Caco-2 (cell line): ENCODE results near the gene LEPROT. TPM values are rescaled to one million over a fixed set of nuclear protein-coding genes. Genes with fewer than 3 reads are reported as not detected.

ENCODE experiments used
- BruUV-seq: library from RNA; stranded (reverse); fragments of 400-500 nt; replicated peaks from 2 replicates; lab custom pipeline; 2021; lab: Mats Ljungman, UMichigan
- CTCF ChIA-PET: fragments of 300-600 bp; sonication (Branson Sonifier 250); formaldehyde crosslinking; loops from one replicate; lab custom pipeline; 2022; ENCODE audit warnings: antibody characterized with exemption; lab: Charles Lee
- POLR2A ChIA-PET: fragments of 300-600 bp; sonication (Branson Sonifier 250); formaldehyde crosslinking; loops from one replicate; lab custom pipeline; 2022; ENCODE audit warnings: antibody characterized with exemption; lab: Charles Lee
- DNase-seq, 2 experiments: peaks; one replicate each; pipeline versions ENCODE4 v3.0.0 to v3.0.0-alpha.2; 2020 to 2022
- H3K27me3 ChIP-seq: replicated peaks from 2 replicates; pipeline ENCODE4 v1.6.0; 2011; ENCODE audit warnings: low read length; ENCODE audit not compliant: control insufficient read depth, insufficient read depth
- H3K36me3 ChIP-seq: 2 replicates; pipeline ENCODE4 v1.5.1; 2011; ENCODE audit warnings: low read length; ENCODE audit not compliant: control insufficient read depth, insufficient read depth
- H3K4me1 ChIP-seq: fragments of 250-450 bp; sonication (Bioruptor Pico); 2 replicates; pipeline ENCODE4 v1.5.1; 2020; ENCODE audit warnings: mild to moderate bottlenecking
- H3K4me3 ChIP-seq: 2 replicates; pipeline ENCODE4 v1.5.1; 2011; ENCODE audit warnings: low read depth, mild to moderate bottlenecking, control low read depth, low read length
- H3K9me3 ChIP-seq: fragments of 250-450 bp; sonication (Bioruptor Pico); 2 replicates; pipeline ENCODE4 v1.5.1; 2020; ENCODE audit warnings: mild to moderate bottlenecking, moderate library complexity
- H3K27ac Mint-ChIP-seq: one replicate; pipeline ENCODE4 v1.8.0; 2022; ENCODE audit warnings: mixed read lengths; ENCODE audit not compliant: unreplicated experiment
- H3K27me3 Mint-ChIP-seq: one replicate; pipeline ENCODE4 v1.8.0; 2022; ENCODE audit warnings: mixed read lengths; ENCODE audit not compliant: insufficient read depth, unreplicated experiment
- H3K36me3 Mint-ChIP-seq: one replicate; pipeline ENCODE4 v1.8.0; 2022; ENCODE audit warnings: mild to moderate bottlenecking, mixed read lengths; ENCODE audit not compliant: insufficient read depth, unreplicated experiment
- H3K4me1 Mint-ChIP-seq: one replicate; pipeline ENCODE4 v1.8.0; 2022; ENCODE audit warnings: low read depth, mixed read lengths; ENCODE audit not compliant: unreplicated experiment
- H3K4me3 Mint-ChIP-seq: one replicate; pipeline ENCODE4 v1.8.0; 2022; ENCODE audit warnings: mild to moderate bottlenecking, moderate library complexity, mixed read lengths; ENCODE audit not compliant: unreplicated experiment
- H3K9me3 Mint-ChIP-seq: one replicate; pipeline ENCODE4 v1.8.0; 2022; ENCODE audit warnings: mixed read lengths; ENCODE audit not compliant: unreplicated experiment
- intact Hi-C: fragments of 100-400 bp; cut with micrococcal nuclease; formaldehyde crosslinking; loops from one replicate; pipeline ENCODE4 v1.10.0; 2022; ENCODE audit not compliant: unreplicated experiment
- total RNA-seq: library from RNA; stranded (reverse); gene quantifications from 2 replicates; pipeline ENCODE4 v1.2.3, GENCODE V29; 2022
- TF ChIP-seq, protein P1 (sequence below), 2 experiments: fragments of 200-600 bp in 1 of 2; IDR thresholded peaks; 1 replicate in 1 of 2; 2 replicates in 1 of 2; pipeline versions ENCODE4 v1.5.1 to v1.8.0; 2011 to 2022; ENCODE audit warnings: antibody characterized with exemption in 1 of 2, control low read depth in 1 of 2, inconsistent platforms in 1 of 2, low read depth in 1 of 2, low read length in 1 of 2, mild to moderate bottlenecking in 1 of 2, moderate library complexity in 1 of 2; ENCODE audit not compliant: insufficient read depth in 1 of 2, severe bottlenecking in 1 of 2, unreplicated experiment in 1 of 2

Gene LEPROT
- total RNA-seq, 1 experiment from 2014 or later: 37.6 TPM

DNA sequence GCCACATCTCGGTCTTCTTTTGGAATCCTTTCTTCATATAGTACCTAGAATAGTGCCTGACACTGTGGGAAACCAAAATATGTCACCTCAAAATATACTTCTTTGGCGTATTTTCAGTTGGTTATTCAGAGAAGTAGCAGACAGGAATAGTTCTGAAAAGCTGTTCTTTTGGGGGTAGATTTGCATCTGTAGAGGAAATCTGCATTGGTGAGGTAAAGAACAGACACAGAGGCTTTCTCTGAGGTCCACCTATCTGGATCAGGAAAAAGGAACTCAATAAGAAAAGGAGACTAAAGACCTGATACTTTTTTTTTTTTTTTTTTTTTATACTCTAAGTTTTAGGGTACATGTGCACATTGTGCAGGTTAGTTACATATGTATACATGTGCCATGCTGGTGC is 23.2 kb downstream of the LEPROT start:
- Mint-ChIP-seq H3K27ac (no peak overlapping the region), H3K4me3 (no peak overlapping the region), H3K9me3 (no peaks in the 10 kb centered on the region), H3K4me1 (peaks cover 8% of the 10 kb centered on the region), H3K27me3 (no peaks in the 10 kb centered on the region), H3K36me3 (no peaks in the 10 kb centered on the region)
- TF ChIP-seq, protein P1, sequence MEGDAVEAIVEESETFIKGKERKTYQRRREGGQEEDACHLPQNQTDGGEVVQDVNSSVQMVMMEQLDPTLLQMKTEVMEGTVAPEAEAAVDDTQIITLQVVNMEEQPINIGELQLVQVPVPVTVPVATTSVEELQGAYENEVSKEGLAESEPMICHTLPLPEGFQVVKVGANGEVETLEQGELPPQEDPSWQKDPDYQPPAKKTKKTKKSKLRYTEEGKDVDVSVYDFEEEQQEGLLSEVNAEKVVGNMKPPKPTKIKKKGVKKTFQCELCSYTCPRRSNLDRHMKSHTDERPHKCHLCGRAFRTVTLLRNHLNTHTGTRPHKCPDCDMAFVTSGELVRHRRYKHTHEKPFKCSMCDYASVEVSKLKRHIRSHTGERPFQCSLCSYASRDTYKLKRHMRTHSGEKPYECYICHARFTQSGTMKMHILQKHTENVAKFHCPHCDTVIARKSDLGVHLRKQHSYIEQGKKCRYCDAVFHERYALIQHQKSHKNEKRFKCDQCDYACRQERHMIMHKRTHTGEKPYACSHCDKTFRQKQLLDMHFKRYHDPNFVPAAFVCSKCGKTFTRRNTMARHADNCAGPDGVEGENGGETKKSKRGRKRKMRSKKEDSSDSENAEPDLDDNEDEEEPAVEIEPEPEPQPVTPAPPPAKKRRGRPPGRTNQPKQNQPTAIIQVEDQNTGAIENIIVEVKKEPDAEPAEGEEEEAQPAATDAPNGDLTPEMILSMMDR (IDR thresholded peaks at IDR 0.05; ENCODE audit: insufficient read depth in 1 of 2, low read depth in 1 of 2, low read length in 1 of 2, severe bottlenecking in 1 of 2, unreplicated experiment in 1 of 2): no peak
- ChIA-PET POLR2A (no interaction called here), CTCF (no interaction called here)
- H3K36me3 ChIP-seq: no peaks in the 10 kb centered on the region
- no peaks in the 10 kb centered on the region for H3K4me1 ChIP-seq
- H3K27me3 ChIP-seq: no peaks in the 10 kb centered on the region
- BruUV-seq: no TSS peak
- H3K9me3 ChIP-seq: no peaks in the 10 kb centered on the region
- no peak for DNase-seq
- H3K4me3 ChIP-seq: no peak overlapping the region
- intact Hi-C loops: no loop called here

DNA sequence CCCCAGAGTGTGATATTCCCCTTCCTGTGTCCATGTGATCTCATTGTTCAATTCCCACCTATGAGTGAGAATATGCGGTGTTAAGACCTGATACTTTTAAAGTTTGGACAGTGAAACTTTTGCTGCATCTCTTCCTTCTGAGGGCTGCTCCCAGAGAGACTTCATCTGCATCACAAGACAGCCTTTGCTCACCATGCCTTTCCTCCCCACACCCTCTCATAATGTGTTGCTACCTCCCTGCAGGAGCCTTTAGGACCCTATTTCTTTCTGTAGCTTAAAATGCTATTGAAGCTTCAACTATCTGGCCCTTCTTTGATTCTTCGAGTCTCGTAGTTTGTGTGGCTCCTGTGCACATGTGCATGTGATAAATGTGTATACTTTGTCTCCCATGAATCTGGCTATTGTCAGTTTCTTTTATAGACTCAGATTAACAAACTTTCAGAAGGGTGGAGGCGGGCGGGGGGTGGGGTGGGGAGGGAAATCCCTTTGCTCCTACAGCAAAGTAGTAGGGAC is 23.7 kb downstream of the LEPROT start:
- no peak overlapping the region for H3K4me3 Mint-ChIP-seq

GRCh38 chr1:65445837-65446236 is 25.4 kb downstream of the LEPROT start:
- TF ChIP-seq, protein P1 (IDR thresholded peaks at IDR 0.05; ENCODE audit: insufficient read depth in 1 of 2, low read depth in 1 of 2, low read length in 1 of 2, severe bottlenecking in 1 of 2, unreplicated experiment in 1 of 2): no peak
- ChIA-PET POLR2A (no interaction called here), CTCF (no interaction called here)
- Histone ChIP-seq H3K4me1 (no peaks in the 10 kb centered on the region), H3K27me3 (no peaks in the 10 kb centered on the region), H3K4me3 (no peak overlapping the region), H3K9me3 (no peaks in the 10 kb centered on the region), H3K36me3 (no peaks in the 10 kb centered on the region)
- H3K9me3 Mint-ChIP-seq: no peaks in the 10 kb centered on the region
- H3K4me1 Mint-ChIP-seq: no peaks in the 10 kb centered on the region
- H3K27ac Mint-ChIP-seq: no peak overlapping the region
- intact Hi-C loops: no loop called here
- BruUV-seq: no TSS peak
- no peak for DNase-seq
- no peak overlapping the region for H3K4me3 Mint-ChIP-seq
- no peaks in the 10 kb centered on the region for H3K27me3 Mint-ChIP-seq
- H3K36me3 Mint-ChIP-seq: no peaks in the 10 kb centered on the region

More for the DNA sequence above, 23.7 kb downstream of the LEPROT start:
- BruUV-seq: no TSS peak
- intact Hi-C loops: no loop called here
- H3K36me3 ChIP-seq: no peaks in the 10 kb centered on the region
- H3K27ac Mint-ChIP-seq: no peak overlapping the region
- H3K27me3 Mint-ChIP-seq: no peaks in the 10 kb centered on the region
- no peaks in the 10 kb centered on the region for H3K36me3 Mint-ChIP-seq
- no peak for DNase-seq
- no peaks in the 10 kb centered on the region for H3K9me3 ChIP-seq
- H3K4me3 ChIP-seq: no peak overlapping the region
- no peaks in the 10 kb centered on the region for H3K4me1 ChIP-seq
- H3K9me3 Mint-ChIP-seq: no peaks in the 10 kb centered on the region
- peaks cover 8% of the 10 kb centered on the region for H3K4me1 Mint-ChIP-seq
- TF ChIP-seq, protein P1 (IDR thresholded peaks at IDR 0.05; ENCODE audit: insufficient read depth in 1 of 2, low read depth in 1 of 2, low read length in 1 of 2, severe bottlenecking in 1 of 2, unreplicated experiment in 1 of 2): no peak
- CTCF ChIA-PET: no interaction called here
- POLR2A ChIA-PET: no interaction called here
- H3K27me3 ChIP-seq: no peaks in the 10 kb centered on the region
